ENCODE results near the gene NOP53.
"Not testable (repeated sequence)": the region's sequence is repeated elsewhere in the genome, so short reads cannot be mapped to it uniquely, and the experiment has no call there.

The NOP53 gene

GRCh38 chr19:47803671-47804070 is 58.3 kb downstream of the NOP53 start:
- DNase-seq; H3K79me1 ChIP-seq (replicated peaks; ENCODE audit: low read length, poor library complexity, severe bottlenecking); H2BK5ac ChIP-seq (ENCODE audit: low read depth, low read length, poor library complexity, severe bottlenecking); H3K4me2 ChIP-seq (ENCODE audit: low read length, poor library complexity, severe bottlenecking); H3K4me1 ChIP-seq (ENCODE audit: control insufficient read depth, insufficient read depth, low read depth, low read length); H3K36me3 ChIP-seq (ENCODE audit: control insufficient read depth in 1 of 2, insufficient read depth in 2 of 2, low read depth in 1 of 2, low read length in 2 of 2); H2AFZ ChIP-seq (ENCODE audit: low read depth, low read length); H3K4ac ChIP-seq (ENCODE audit: low read depth in 1 of 2, low read length in 2 of 2); H3K9ac ChIP-seq (ENCODE audit: low read length); H2BK120ac ChIP-seq (ENCODE audit: low read depth, low read length); H4K91ac ChIP-seq (ENCODE audit: low read length); H2BK12ac ChIP-seq (ENCODE audit: low read length in 2 of 2); H3K27ac ChIP-seq (ENCODE audit: low read length, poor library complexity, severe bottlenecking); H4K8ac ChIP-seq (ENCODE audit: low read length); H2AK5ac ChIP-seq (ENCODE audit: low read length, severe bottlenecking); H3K18ac ChIP-seq (ENCODE audit: low read depth in 1 of 2, low read length in 2 of 2); H3K9me3 ChIP-seq (ENCODE audit: control insufficient read depth, low read length); H2BK15ac ChIP-seq (ENCODE audit: low read depth, poor library complexity, severe bottlenecking); H3K4me3 ChIP-seq (ENCODE audit: insufficient read depth in 1 of 2, low read depth in 1 of 2, low read length in 2 of 2); H3K14ac ChIP-seq (ENCODE audit: low read length in 2 of 2); H3K23ac ChIP-seq (ENCODE audit: low read length in 2 of 2): not testable (repeated sequence)
- WGBS: 96% methylated on average over 4 of the region's 12 CpGs
- H3K27me3 ChIP-seq (ENCODE audit: control insufficient read depth in 1 of 2, insufficient read depth in 1 of 2, low read length in 2 of 2): peaks cover 7 to 19% of the 10 kb centered on the region in 2 experiments

GRCh38 chr19:47804451-47804850 is 59.1 kb downstream of the NOP53 start, which contains the start of gene TPRX1:
TPRX1 (minus strand) TSS chr19:47804551; CDS start chr19:47804539, 12 bp downstream.
- not testable (repeated sequence) for H4K91ac ChIP-seq (ENCODE audit: low read length); H3K14ac ChIP-seq (ENCODE audit: low read length in 2 of 2); H2BK15ac ChIP-seq (ENCODE audit: low read depth, poor library complexity, severe bottlenecking); H2AFZ ChIP-seq (ENCODE audit: low read depth, low read length); H3K18ac ChIP-seq (ENCODE audit: low read depth in 1 of 2, low read length in 2 of 2); H2BK5ac ChIP-seq (ENCODE audit: low read depth, low read length, poor library complexity, severe bottlenecking); H3K4me3 ChIP-seq (ENCODE audit: insufficient read depth in 1 of 2, low read depth in 1 of 2, low read length in 2 of 2); H3K27ac ChIP-seq (ENCODE audit: low read length, poor library complexity, severe bottlenecking); H4K8ac ChIP-seq (ENCODE audit: low read length); H3K23ac ChIP-seq (ENCODE audit: low read length in 2 of 2); DNase-seq; H2BK120ac ChIP-seq (ENCODE audit: low read depth, low read length); H2AK5ac ChIP-seq (ENCODE audit: low read length, severe bottlenecking); H2BK12ac ChIP-seq (ENCODE audit: low read length in 2 of 2); H3K36me3 ChIP-seq (ENCODE audit: control insufficient read depth in 1 of 2, insufficient read depth in 2 of 2, low read depth in 1 of 2, low read length in 2 of 2); H3K4me2 ChIP-seq (ENCODE audit: low read length, poor library complexity, severe bottlenecking); H3K79me1 ChIP-seq (replicated peaks; ENCODE audit: low read length, poor library complexity, severe bottlenecking); H3K4me1 ChIP-seq (ENCODE audit: control insufficient read depth, insufficient read depth, low read depth, low read length); H3K9ac ChIP-seq (ENCODE audit: low read length); H3K9me3 ChIP-seq (ENCODE audit: control insufficient read depth, low read length); H3K4ac ChIP-seq (ENCODE audit: low read depth in 1 of 2, low read length in 2 of 2)
- peaks cover 0 to 15% of the 10 kb centered on the region in 2 experiments for H3K27me3 ChIP-seq (ENCODE audit: control insufficient read depth in 1 of 2, insufficient read depth in 1 of 2, low read length in 2 of 2)
- 71% methylated on average over 3 of the region's 5 CpGs for WGBS

- Histone ChIP-seq H4K8ac (ENCODE audit: low read length) (no peak overlapping the region), H2BK12ac (ENCODE audit: low read length in 2 of 2) (no peak overlapping the region), H3K36me3 (ENCODE audit: control insufficient read depth in 1 of 2, insufficient read depth in 2 of 2, low read depth in 1 of 2, low read length in 2 of 2) (no peaks in the 10 kb centered on the region), H3K4me2 (ENCODE audit: low read length, poor library complexity, severe bottlenecking) (no peak overlapping the region), H3K4me1 (ENCODE audit: control insufficient read depth, insufficient read depth, low read depth, low read length) (no peaks in the 10 kb centered on the region), H3K4me3 (ENCODE audit: insufficient read depth in 1 of 2, low read depth in 1 of 2, low read length in 2 of 2) (no peak overlapping the region), H3K14ac (ENCODE audit: low read length in 2 of 2) (no peak overlapping the region), H3K23ac (ENCODE audit: low read length in 2 of 2) (no peak overlapping the region), H4K91ac (ENCODE audit: low read length) (no peak overlapping the region), H2AK5ac (ENCODE audit: low read length, severe bottlenecking) (no peak overlapping the region), H3K79me1 (replicated peaks; ENCODE audit: low read length, poor library complexity, severe bottlenecking) (no peaks in the 10 kb centered on the region), H3K9ac (ENCODE audit: low read length) (no peak overlapping the region), H2BK5ac (ENCODE audit: low read depth, low read length, poor library complexity, severe bottlenecking) (no peak overlapping the region), H2BK120ac (ENCODE audit: low read depth, low read length) (no peak overlapping the region), H2BK15ac (ENCODE audit: low read depth, poor library complexity, severe bottlenecking) (no peak overlapping the region), H3K4ac (ENCODE audit: low read depth in 1 of 2, low read length in 2 of 2) (no peak overlapping the region), H3K27ac (ENCODE audit: low read length, poor library complexity, severe bottlenecking) (no peak overlapping the region), H3K18ac (ENCODE audit: low read depth in 1 of 2, low read length in 2 of 2) (no peak overlapping the region), H3K9me3 (ENCODE audit: control insufficient read depth, low read length) (peaks cover 4% of the 10 kb centered on the region), H2AFZ (ENCODE audit: low read depth, low read length) (no peak overlapping the region), H3K27me3 (ENCODE audit: control insufficient read depth in 1 of 2, insufficient read depth in 1 of 2, low read length in 2 of 2) (peaks cover 0 to 15% of the 10 kb centered on the region in 2 experiments)
- DNase-seq: no peak
- WGBS: 83% methylated on average over 10 of the region's 10 CpGs
Measured at GRCh38 chr19:47805313-47805712, 60.0 kb downstream of the NOP53 start.

GRCh38 chr19:47806435-47806834 is 61.1 kb downstream of the NOP53 start:
- no peaks in the 10 kb centered on the region for H3K79me1 ChIP-seq (replicated peaks; ENCODE audit: low read length, poor library complexity, severe bottlenecking)

More at GRCh38 chr19:47806435-47806834, 61.1 kb downstream of the NOP53 start:
- 93% methylated on average over 6 of the region's 6 CpGs for WGBS
- Histone ChIP-seq H3K18ac (ENCODE audit: low read depth in 1 of 2, low read length in 2 of 2) (no peak overlapping the region), H3K4me3 (ENCODE audit: insufficient read depth in 1 of 2, low read depth in 1 of 2, low read length in 2 of 2) (no peak overlapping the region), H2BK15ac (ENCODE audit: low read depth, poor library complexity, severe bottlenecking) (no peak overlapping the region), H3K4ac (ENCODE audit: low read depth in 1 of 2, low read length in 2 of 2) (no peak overlapping the region), H3K23ac (ENCODE audit: low read length in 2 of 2) (no peak overlapping the region), H2BK120ac (ENCODE audit: low read depth, low read length) (no peak overlapping the region), H3K14ac (ENCODE audit: low read length in 2 of 2) (no peak overlapping the region), H2AK5ac (ENCODE audit: low read length, severe bottlenecking) (no peak overlapping the region), H3K36me3 (ENCODE audit: control insufficient read depth in 1 of 2, insufficient read depth in 2 of 2, low read depth in 1 of 2, low read length in 2 of 2) (no peaks in the 10 kb centered on the region), H2BK12ac (ENCODE audit: low read length in 2 of 2) (no peak overlapping the region), H2BK5ac (ENCODE audit: low read depth, low read length, poor library complexity, severe bottlenecking) (no peak overlapping the region), H4K8ac (ENCODE audit: low read length) (no peak overlapping the region), H3K27ac (ENCODE audit: low read length, poor library complexity, severe bottlenecking) (no peak overlapping the region), H4K91ac (ENCODE audit: low read length) (no peak overlapping the region), H3K4me1 (ENCODE audit: control insufficient read depth, insufficient read depth, low read depth, low read length) (no peaks in the 10 kb centered on the region), H3K4me2 (ENCODE audit: low read length, poor library complexity, severe bottlenecking) (no peak overlapping the region), H3K27me3 (ENCODE audit: control insufficient read depth in 1 of 2, insufficient read depth in 1 of 2, low read length in 2 of 2) (peaks cover 0 to 15% of the 10 kb centered on the region in 2 experiments), H2AFZ (ENCODE audit: low read depth, low read length) (no peak overlapping the region), H3K9me3 (ENCODE audit: control insufficient read depth, low read length) (peaks cover under 1% of the 10 kb centered on the region), H3K9ac (ENCODE audit: low read length) (no peak overlapping the region)
- no peak for DNase-seq
